Heart right ventricle (tissue), 16 donors: ENCODE results near the gene PLD1. TPM values are rescaled to one million over a fixed set of nuclear protein-coding genes. Genes with fewer than 3 reads are reported as not detected.

Experiments
- ATAC-seq, 8 donors: fragments of 200-7000 bp; cut with Tn5 transposase; one replicate each; pipeline ENCODE4 v1.9.1; 2020; ENCODE audit warnings: mild to moderate bottlenecking in 8 of 8, moderate library complexity in 8 of 8, moderate number of reproducible peaks in 1 of 8
- DNase-seq, 2 donors: peaks; one replicate each; pipeline ENCODE4 v3.0.0-alpha.2; 2020
- H3K27ac ChIP-seq, 10 donors: fragments of 200-600 bp; sonication (generic) in 2 of 10; one replicate each; pipeline versions ENCODE4 v1.5.0 to v1.8.0; 2020 to 2022; ENCODE audit warnings: mild to moderate bottlenecking in 3 of 10
- H3K27me3 ChIP-seq, 7 donors: fragments of 200-600 bp; one replicate each; pipeline ENCODE4 v1.8.0; 2021 to 2022; ENCODE audit warnings: mild to moderate bottlenecking in 2 of 7
- H3K36me3 ChIP-seq, 9 donors: fragments of 200-600 bp; sonication (generic) in 1 of 9; one replicate each; pipeline versions ENCODE4 v1.5.0 to v1.8.0; 2020 to 2022; ENCODE audit warnings: mild to moderate bottlenecking in 2 of 9
- H3K4me1 ChIP-seq, 9 donors: fragments of 200-600 bp; sonication (generic) in 1 of 9; one replicate each; pipeline versions ENCODE4 v1.5.0 to v1.8.0; 2020 to 2022; ENCODE audit warnings: mild to moderate bottlenecking in 4 of 9
- H3K4me3 ChIP-seq, 10 donors: fragments of 200-600 bp; sonication (generic) in 2 of 10; one replicate each; pipeline versions ENCODE4 v1.5.0 to v1.8.0; 2020 to 2022; ENCODE audit warnings: mild to moderate bottlenecking in 7 of 10, moderate library complexity in 2 of 10
- H3K9me3 ChIP-seq, 11 donors: fragments of 200-600 bp in 10 of 11; sonication (generic) in 2 of 11; one replicate each; pipeline versions ENCODE4 v1.5.0 to v1.8.0; 2013 to 2022; ENCODE audit warnings: mild to moderate bottlenecking in 2 of 11, control low read depth in 1 of 11, moderate library complexity in 1 of 11
- CTCF ChIP-seq, 9 donors: fragments of 200-600 bp; sonication (generic) in 2 of 9; IDR thresholded peaks; one replicate each; pipeline versions ENCODE4 v1.5.0 to v1.8.0; 2021 to 2022; ENCODE audit warnings: antibody characterized with exemption in 9 of 9, mild to moderate bottlenecking in 5 of 9, moderate library complexity in 1 of 9
- WGBS, 2 donors: extraction: QIAGEN DNeasy Blood & Tissue Kit; methylation state at CpG; one replicate each; pipeline ENCODE4 v1.1.7; 2013; ENCODE audit warnings: inconsistent platforms in 1 of 2; 5-methylcytosine and 5-hydroxymethylcytosine counted together
- intact Hi-C, 10 donors: fragments of 100-400 bp; cut with DNase I; formaldehyde crosslinking; loops; one replicate each; pipeline versions ENCODE4 v1.11.1 to v1.14.2; 2022
- polyA plus RNA-seq, 2 donors: library from polyadenylated mRNA; stranded (reverse); fragments of 200-250 nt; gene quantifications; one replicate each; pipeline ENCODE4 v1.2.3, GENCODE V29; 2013
- total RNA-seq, 10 donors: library from RNA; stranded (reverse); fragmentation: NEBNext Ultra II Directional in 3 of 10; extraction: Animal tissue kit (Norgen Biotek cat#: 25700) in 3 of 10; gene quantifications; one replicate each; pipeline versions ENCODE4 v1.2.1 to v1.2.4, GENCODE V29; 2021 to 2023
- donor health status: Arrhythmogenic right ventricular cardiomyopathy.
- donor health status: ischemic (EF 13 %, LVEDD 7.1; RV severe dilation, severe dysfunction).
- donor health status: healthy with polysubstance abuse.
- donor health status: DM: no; HTN: yes; CAD: no.
- donor health status: DM: no; HTN: no; CAD: no.
- donor health status: ischemic (EF 25% LVEDD 6.9; RV normal size, moderate dysfunction).
- donor health status: ischemic (EF 25% LVEDD 5.7; RV mildly dilated, moderate dysfunction).
- donor health status: healthy.
- donor health status: DM: yes; HTN: yes; CAD: no.
- donor health status: Ischemic cardiomyopathy.
- donor health status: ischemic (EF 35%, LVEDD 5.7; RV mildly dilated, moderate dysfunction).
- donor health status: nonischemic (EF 11% LVEDD 7.7; RV severe dilation, severe dysfunction).
- donor health status: DM: yes; HTN: yes; CAD: no.
- donor health status: PGD.
- donor health status: ischemic (EF 29% LVEDD 5.4; RV normal size, mild dysfunction).
- donor health status: nonischemic (EF 23%, LVEDD 6.1; RV moderate dilation, normal function).

Gene PLD1
- total and polyA plus RNA-seq, 12 donors = 10.5 to 83.3 (median 62.9) TPM

GRCh38 chr3:171775943-171776342 lies 34.3 kb downstream of the PLD1 start:
- DNase-seq (no peak), ATAC-seq (no peak)
- Histone ChIP-seq H3K4me1 (peaks cover 0 to 38% (median 13%) of the 10 kb centered on the region in 9 donors), H3K27me3 (no peaks in the 10 kb centered on the region), H3K27ac (no peak overlapping the region), H3K36me3 (no peaks in the 10 kb centered on the region), H3K9me3 (no peaks in the 10 kb centered on the region), H3K4me3 (no peak overlapping the region)
- intact Hi-C loops = loop anchor here in 4 of 10 donors (10.0 kb wide), 4 partner anchors 59 to 131 kb away; no protein-coding TSS in a partner anchor
- 88 to 91% methylated on average over 8 of the region's 8 CpGs for WGBS, 2 donors
- TF ChIP-seq CTCF (IDR thresholded peaks at IDR 0.05) = no peak

GRCh38 chr3:171774521-171774920 lies 35.8 kb downstream of the PLD1 start:
- Histone ChIP-seq H3K4me3 (no peak overlapping the region), H3K36me3 (no peaks in the 10 kb centered on the region), H3K4me1 (peaks cover 0 to 38% (median 13%) of the 10 kb centered on the region in 9 donors), H3K27ac (no peak overlapping the region), H3K9me3 (no peaks in the 10 kb centered on the region), H3K27me3 (no peaks in the 10 kb centered on the region)
- TF ChIP-seq CTCF (IDR thresholded peaks at IDR 0.05) = no peak
- ATAC-seq (no peak), DNase-seq (no peak)
- intact Hi-C loops = loop anchor here in 9 of 10 donors (5.0 to 10.0 kb wide), 7 partner anchors 38 to 130 kb away; partner anchors contain the start of gene PLD1 (in 1 of the 9)
- WGBS, 2 donors = 82 to 86% methylated on average over 6 of the region's 6 CpGs

GRCh38 chr3:171772427-171773056 lies 37.7 kb downstream of the PLD1 start:
- no peaks in the 10 kb centered on the region for H3K9me3 ChIP-seq
- intact Hi-C loops = loop anchor here in 9 of 10 donors (2.0 to 10.0 kb wide), 8 partner anchors 40 to 128 kb away; partner anchors contain the start of gene PLD1 (in 1 of the 9)
- H3K27ac ChIP-seq = peak overlapping the region in 2 of 10 donors; percentile 80 to 83
- peak; percentile 28 to 79 (median 73) for TF ChIP-seq CTCF (IDR thresholded peaks at IDR 0.05)
- H3K4me1 ChIP-seq = peaks cover 0 to 50% (median 23%) of the 10 kb centered on the region in 9 donors
- H3K4me3 ChIP-seq = no peak overlapping the region
- H3K36me3 ChIP-seq = no peaks in the 10 kb centered on the region
- DNase-seq = peak; percentile 22 to 68
- ATAC-seq = peak in 4 of 8 donors; percentile 27 to 54 (median 44)
- 2 to 8% methylated on average over 4 of the region's 4 CpGs for WGBS, 2 donors
- no peaks in the 10 kb centered on the region for H3K27me3 ChIP-seq

- peak overlapping the region; percentile 44 to 83 (median 74) for H3K27ac ChIP-seq
- ATAC-seq = peak; percentile 81 to 93 (median 92)
- intact Hi-C loops = loop anchor here in 9 of 10 donors (1.0 to 10.0 kb wide), 8 partner anchors 41 to 126 kb away; partner anchors contain the start of gene PLD1 (in 1 of the 9)
- WGBS, 2 donors = 29 to 32% methylated on average over 10 of the region's 10 CpGs
- no peaks in the 10 kb centered on the region for H3K36me3 ChIP-seq
- no peaks in the 10 kb centered on the region for H3K27me3 ChIP-seq
- H3K4me3 ChIP-seq = peak overlapping the region; percentile 19 to 65 (median 54)
- H3K4me1 ChIP-seq = peaks cover 0 to 51% (median 38%) of the 10 kb centered on the region in 9 donors
- no peaks in the 10 kb centered on the region for H3K9me3 ChIP-seq
- peak in 1 of 2 donors; percentile 70 for DNase-seq
- TF ChIP-seq CTCF (IDR thresholded peaks at IDR 0.05) = no peak
Observed at GRCh38 chr3:171770689-171771620, 39.3 kb downstream of the PLD1 start.
